Measurements from ENCODE around the gene C16orf54.

- TF ChIP-seq, protein P1, sequence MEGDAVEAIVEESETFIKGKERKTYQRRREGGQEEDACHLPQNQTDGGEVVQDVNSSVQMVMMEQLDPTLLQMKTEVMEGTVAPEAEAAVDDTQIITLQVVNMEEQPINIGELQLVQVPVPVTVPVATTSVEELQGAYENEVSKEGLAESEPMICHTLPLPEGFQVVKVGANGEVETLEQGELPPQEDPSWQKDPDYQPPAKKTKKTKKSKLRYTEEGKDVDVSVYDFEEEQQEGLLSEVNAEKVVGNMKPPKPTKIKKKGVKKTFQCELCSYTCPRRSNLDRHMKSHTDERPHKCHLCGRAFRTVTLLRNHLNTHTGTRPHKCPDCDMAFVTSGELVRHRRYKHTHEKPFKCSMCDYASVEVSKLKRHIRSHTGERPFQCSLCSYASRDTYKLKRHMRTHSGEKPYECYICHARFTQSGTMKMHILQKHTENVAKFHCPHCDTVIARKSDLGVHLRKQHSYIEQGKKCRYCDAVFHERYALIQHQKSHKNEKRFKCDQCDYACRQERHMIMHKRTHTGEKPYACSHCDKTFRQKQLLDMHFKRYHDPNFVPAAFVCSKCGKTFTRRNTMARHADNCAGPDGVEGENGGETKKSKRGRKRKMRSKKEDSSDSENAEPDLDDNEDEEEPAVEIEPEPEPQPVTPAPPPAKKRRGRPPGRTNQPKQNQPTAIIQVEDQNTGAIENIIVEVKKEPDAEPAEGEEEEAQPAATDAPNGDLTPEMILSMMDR (IDR thresholded peaks at IDR 0.05): no peak
- TF ChIP-seq POLR2A (IDR thresholded peaks at IDR 0.05): no peak
Observed at GRCh38 chr16:29779474-29779873, 33.7 kb upstream of the C16orf54 start.
